HG03108 (cell line): ENCODE data around the gene FSTL4.

ENCODE experiments used
- ATAC-seq: cut with Tn5 transposase; IDR thresholded peaks from one replicate; pipeline ENCODE4 v1.9.1; 2021; ENCODE audit warnings: moderate library complexity; ENCODE audit not compliant: unreplicated experiment

FSTL4 gene

GRCh38 chr5:133372293-133372937, 239.9 kb downstream of the FSTL4 start:
- ATAC-seq, result no peak

- ATAC-seq, result no peak
Measured at GRCh38 chr5:133371371-133372155, 240.8 kb downstream of the FSTL4 start.

- no peak for ATAC-seq
Measured at GRCh38 chr5:133370904-133371303, 241.4 kb downstream of the FSTL4 start.

GRCh38 chr5:133370036-133370831, 242.1 kb downstream of the FSTL4 start:
- ATAC-seq, result no peak

GRCh38 chr5:133368916-133369783, 243.2 kb downstream of the FSTL4 start:
- ATAC-seq, result no peak

- no peak for ATAC-seq
Measured at GRCh38 chr5:133367984-133368383, 244.4 kb downstream of the FSTL4 start.

GRCh38 chr5:133367071-133367786, 245.1 kb downstream of the FSTL4 start:
- ATAC-seq, result no peak

GRCh38 chr5:133366438-133366837, 245.9 kb downstream of the FSTL4 start:
- ATAC-seq, result no peak

GRCh38 chr5:133365738-133366137, 246.6 kb downstream of the FSTL4 start:
- no peak for ATAC-seq

- no peak for ATAC-seq
Measured at GRCh38 chr5:133364936-133365707, 247.2 kb downstream of the FSTL4 start.

GRCh38 chr5:133363807-133364587, 248.3 kb downstream of the FSTL4 start:
- no peak for ATAC-seq

GRCh38 chr5:133362438-133362837, 249.9 kb downstream of the FSTL4 start:
- no peak for ATAC-seq

GRCh38 chr5:133361922-133362321, 250.4 kb downstream of the FSTL4 start:
- ATAC-seq, result no peak

GRCh38 chr5:133360693-133361472, 251.5 kb downstream of the FSTL4 start:
- no peak for ATAC-seq

- ATAC-seq, result no peak
Measured at GRCh38 chr5:133359861-133360260, 252.5 kb downstream of the FSTL4 start.

GRCh38 chr5:133358271-133358670, 254.1 kb downstream of the FSTL4 start:
- ATAC-seq, result no peak

- no peak for ATAC-seq
Measured at GRCh38 chr5:133357758-133358157, 254.6 kb downstream of the FSTL4 start.

GRCh38 chr5:133356984-133357421, 255.3 kb downstream of the FSTL4 start:
- no peak for ATAC-seq
